GM18519 (cell line): Measurements from ENCODE around the gene SLC3A2.
"Not testable (repeated sequence)": the region's sequence is repeated elsewhere in the genome, so short reads cannot be mapped to it uniquely, and the experiment has no call there.

Source experiments
- ATAC-seq: cut with Tn5 transposase; IDR thresholded peaks from one replicate; pipeline ENCODE4 v1.9.1; 2021; ENCODE audit warnings: mild to moderate bottlenecking, moderate library complexity; ENCODE audit not compliant: unreplicated experiment, low FRiP score

The SLC3A2 gene

GRCh38 chr11:62851807-62852522, 28.7 kb upstream of the SLC3A2 start:
- ATAC-seq: no peak

- no peak for ATAC-seq
These were observed 28.0 kb upstream of the SLC3A2 start for GRCh38 chr11:62852523-62853188.

DNA sequence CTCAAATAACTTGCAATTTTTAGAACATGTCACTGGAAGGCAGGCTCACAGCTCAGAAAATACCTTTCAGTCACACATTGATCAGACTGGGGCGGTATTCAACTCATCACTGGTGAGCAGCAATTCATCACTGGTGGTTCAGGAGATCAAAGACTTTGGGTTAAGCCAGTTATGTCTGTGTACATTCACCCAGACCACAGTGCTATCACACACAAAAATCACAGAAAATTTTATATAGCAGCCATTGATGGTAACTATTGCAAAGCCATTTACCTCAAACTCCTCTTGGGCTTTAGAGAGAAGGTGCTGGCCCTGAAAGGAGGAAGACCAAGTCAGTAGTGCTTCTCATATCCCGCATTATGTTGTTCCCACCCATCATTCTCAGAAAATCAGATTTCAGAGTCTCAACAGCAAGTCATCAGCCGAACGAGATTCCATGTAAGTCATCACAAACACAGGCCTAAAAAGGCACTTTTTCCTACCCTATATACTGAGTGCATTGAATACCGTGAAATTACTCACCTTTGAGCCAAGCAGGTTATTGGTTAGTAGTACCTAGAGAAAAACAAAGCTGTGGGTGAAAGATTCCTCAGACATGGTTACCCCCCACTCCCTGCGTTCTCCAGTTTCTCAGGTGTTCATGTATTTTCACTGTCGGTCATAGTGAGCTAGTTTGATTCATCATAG, 27.3 kb upstream of the SLC3A2 start:
- no peak for ATAC-seq

DNA sequence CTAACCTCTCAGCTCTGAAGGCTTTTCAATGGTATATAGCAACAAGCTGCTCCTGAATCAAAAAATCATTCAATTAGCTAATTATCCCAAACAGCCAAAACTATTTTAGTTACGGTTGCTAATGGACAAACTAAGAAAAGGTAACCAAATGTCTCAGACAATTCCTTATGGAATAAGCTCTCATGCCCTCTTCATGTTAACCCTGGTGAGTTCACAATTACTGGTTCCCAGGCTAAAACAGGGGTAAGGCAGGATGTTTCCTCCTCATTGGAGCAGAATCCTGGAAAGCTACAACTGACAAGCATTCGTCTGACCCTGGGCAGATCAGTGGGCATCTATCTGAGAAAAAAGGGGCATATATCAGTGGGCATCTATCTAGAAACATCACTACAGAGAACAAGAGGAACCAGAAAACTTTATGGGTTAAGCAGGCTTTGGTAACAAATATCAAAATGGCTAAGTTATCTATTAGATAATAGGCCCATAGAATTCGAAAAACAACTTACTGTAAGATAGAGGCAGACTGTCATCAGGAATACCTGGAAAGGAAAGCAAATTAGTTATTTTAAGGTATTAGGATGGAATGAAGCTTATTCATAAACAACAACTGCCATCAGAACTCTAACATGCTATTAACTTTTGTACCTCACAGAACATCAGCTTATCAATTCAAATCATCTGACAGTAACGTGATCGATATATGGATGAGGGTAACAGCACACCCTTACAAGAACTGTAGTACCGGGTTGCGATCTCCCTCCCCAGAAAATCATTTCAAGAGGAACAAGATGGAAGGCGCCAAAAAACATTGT, 26.5 kb upstream of the SLC3A2 start:
- ATAC-seq: no peak

DNA sequence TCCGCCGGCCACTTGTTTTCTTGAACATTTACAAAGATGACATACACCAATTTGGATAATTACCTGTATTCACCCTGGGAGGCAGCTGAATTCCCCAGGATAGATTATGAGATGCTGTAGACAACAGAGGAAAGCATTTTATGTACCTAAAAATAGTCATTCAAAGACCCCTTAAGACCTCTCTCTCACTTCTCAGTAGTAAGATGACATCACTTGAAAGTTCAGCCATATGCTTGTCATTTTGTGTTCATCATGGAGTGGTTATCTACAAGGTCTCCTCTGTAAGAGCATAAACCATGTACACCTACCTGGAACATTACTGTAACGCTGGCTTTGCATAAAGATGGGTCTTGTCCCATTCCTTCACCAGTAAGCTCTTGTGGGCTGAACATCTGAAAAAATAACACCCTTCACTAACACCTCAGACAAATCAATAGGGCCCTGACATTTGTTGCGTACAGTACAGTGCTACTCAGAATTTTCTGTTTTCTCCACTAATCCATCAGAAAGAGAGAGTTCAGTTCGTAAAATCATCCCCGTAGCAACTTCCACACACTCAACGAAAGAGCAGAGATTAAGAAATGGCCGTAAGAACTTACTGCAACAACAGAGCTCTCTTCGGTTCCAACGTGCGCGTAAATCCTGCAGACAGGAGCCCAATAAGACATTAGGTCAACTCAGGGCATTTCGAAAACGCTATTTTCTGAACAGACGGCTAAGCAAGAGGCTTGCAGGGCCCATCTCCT, 25.7 kb upstream of the SLC3A2 start:
- no peak for ATAC-seq

DNA sequence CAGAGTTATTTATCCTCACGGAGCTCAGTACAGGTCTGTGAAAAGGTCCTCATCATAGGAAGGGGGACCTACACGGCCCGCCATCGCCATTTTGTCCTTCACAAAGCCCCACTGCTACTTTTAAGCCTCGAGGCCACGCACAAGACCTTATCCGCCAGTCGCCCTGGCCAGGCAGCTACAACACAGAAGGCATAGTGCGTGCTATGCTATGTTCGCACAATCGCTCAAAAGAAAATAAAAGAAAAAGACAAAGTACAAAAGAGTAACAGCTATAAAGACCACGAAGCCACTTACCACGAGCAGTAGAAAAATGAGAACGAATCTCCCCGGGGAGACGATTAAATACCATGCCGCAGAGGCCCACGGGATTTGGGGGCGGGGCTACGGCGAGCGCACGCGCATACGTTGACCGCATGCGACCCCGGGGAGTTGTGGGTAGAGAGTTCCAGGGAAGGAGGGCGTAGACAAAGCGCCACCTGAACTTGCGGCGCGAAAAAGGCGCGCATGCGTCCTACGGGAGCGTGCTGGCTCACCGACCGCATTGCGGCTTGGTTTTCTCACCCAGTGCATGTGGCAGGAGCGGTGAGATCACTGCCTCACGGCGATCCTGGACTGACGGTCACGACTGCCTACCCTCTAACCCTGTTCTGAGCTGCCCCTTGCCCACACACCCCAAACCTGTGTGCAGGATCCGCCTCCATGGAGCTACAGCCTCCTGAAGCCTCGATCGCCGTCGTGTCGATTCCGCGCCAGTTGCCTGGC, 24.9 kb upstream of the SLC3A2 start:
- peak; percentile 69 for ATAC-seq

DNA sequence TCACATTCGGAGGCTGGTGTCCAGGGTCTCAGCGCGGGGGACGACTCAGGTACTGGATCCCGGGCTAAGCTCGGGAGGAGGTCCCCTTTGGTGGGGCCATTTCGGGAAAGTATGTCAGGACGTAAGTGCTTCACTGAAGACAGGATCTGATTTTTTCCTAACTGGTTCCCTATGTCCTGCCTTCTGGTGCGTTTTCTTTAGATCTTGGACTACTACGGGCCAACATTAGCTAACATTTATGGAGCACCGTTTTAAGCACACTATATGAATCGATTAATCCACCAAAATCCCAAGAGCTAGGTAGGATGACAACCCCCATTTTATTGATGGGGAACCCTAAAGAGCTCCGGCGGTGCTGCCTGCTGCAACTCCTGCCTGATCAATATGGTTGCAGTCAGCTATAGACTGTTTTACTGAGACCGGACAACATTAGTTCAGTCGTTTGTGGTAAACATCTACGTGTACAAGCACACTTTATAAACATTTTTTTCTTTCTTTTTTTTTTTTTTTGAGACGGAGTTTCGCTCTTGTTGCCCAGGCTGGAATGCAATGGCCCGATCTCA, 24.3 kb upstream of the SLC3A2 start:
- ATAC-seq: no peak

DNA sequence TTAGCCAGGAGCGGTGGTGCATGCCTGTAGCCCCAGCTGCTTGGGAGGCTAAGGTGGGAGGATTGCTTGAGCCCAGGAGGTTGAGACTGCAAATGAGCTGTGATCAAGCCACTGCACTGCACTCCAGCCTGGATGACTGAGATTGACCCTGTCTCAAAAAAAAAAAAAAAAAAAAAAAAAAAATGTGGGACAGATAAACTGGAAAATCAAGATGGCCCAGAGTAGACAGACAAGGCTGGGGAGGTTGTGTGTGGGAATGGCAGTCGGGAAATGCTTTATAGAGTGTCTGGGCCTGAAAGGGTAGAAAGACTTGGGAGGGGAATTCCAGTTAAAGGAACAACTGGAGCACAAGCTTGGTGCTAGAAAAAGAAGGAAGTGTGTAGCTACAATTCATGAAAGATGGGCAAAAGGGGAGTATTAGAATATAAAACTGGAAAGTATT, 23.1 kb upstream of the SLC3A2 start:
- no peak for ATAC-seq

- no peak for ATAC-seq
These were observed 22.5 kb upstream of the SLC3A2 start for GRCh38 chr11:62858201-62858600.

GRCh38 chr11:62859281-62859703, 21.4 kb upstream of the SLC3A2 start:
- not testable (repeated sequence) for ATAC-seq

GRCh38 chr11:62860835-62861563, 19.7 kb upstream of the SLC3A2 start:
- ATAC-seq: no peak

DNA sequence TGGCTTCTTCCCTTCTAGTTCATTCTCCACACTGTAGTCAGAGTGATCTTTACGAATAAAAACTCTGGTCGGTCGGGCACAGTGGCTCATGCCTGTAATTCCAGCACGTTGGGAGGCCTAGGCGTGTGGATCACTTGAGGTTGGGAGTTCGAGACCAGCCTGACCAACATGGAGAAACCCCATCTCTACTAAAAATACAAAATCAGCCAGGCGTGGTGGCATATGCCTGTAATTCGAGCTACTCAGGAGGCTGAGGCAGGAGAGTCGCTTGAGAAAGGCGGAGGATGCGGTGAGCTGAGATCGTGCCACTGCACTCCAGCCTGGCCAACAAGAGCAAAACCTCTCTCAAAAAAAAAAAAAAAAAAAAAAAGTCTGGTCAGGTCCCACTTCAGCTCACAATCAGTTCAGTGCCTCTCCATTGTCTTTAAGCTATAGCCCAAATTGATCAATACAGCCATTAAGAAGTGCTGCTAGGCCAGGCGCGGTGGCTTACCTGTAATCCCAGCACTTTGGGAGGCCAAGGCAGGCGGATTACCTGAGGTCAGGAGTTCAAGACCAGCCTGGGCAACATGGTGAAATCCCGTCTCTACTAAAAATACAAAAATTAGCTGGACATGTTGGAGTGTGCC, 19.0 kb upstream of the SLC3A2 start:
- not testable (repeated sequence) for ATAC-seq

DNA sequence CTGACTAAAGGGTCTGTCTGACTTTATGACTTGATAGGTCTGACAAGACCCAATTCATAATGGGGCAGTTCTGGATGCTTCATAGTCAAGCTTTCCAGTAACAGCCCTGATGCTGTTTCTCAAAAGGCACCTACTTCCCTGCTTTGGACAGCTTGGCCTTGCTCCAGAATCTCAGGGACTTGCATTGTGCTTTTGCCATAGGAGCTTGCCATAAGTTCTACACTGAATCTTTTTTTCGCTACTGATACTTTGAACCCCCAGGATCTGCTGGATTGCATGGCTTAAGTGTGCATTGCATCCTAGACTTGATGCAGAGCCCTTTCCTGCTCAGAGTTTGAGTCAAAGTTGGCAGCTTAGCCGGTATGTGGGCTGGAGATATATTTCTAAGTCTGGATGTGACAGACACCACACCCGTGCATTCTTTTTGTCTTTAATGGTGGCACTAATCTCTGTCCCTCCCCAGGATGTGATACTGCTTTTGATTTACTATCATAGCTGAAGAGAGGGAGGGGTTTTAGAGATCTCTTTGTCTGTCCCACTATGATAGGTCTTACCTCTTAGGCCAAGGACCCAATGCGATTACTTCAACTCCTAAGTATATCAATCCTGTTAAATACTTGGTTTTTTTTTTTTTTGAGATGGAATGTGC, 16.9 kb upstream of the SLC3A2 start:
- ATAC-seq: no peak

- no peak for ATAC-seq
These were observed 15.1 kb upstream of the SLC3A2 start for GRCh38 chr11:62865635-62866034.

DNA sequence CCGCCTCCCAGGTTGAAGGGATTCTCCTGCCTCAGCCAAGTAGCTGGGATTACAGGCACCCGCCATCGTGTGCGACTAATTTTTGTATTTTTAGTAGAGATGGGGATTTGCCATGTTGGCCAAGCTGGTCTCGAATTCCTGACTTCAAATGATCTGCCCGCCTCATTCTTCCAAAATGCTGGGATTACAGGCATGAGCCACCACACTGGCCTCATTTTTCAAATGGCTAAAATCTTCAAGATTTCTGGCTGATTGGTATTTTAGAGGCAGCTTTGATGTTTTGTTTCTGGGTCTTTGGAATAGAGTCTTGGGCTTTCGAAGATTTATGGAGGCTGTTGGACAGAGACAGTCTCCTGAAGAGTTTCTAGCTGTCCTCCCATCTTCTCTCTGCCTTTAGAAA, 5.8 kb upstream of the SLC3A2 start:
- ATAC-seq: no peak

- ATAC-seq: no peak
These were observed 4.8 kb upstream of the SLC3A2 start for GRCh38 chr11:62875698-62876478.

DNA sequence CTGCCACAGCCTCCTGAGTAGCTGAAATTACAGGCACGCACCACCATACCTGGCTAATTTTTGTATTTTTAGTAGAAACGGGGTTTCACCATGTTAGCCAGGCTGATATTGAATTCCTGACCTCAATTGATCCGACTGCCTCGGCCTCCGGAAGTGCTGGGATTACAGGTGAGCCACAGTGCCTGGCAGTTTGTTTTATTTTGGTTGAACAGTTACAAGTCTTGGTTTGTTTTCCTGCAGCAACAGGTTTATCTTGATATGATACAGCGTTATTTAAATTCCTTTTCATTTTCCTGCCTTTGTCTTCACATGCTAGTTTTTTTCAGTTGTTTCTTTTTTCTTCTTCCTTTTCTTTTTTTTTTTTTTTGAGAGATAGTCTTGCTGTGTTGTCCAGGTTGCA, 4.0 kb upstream of the SLC3A2 start:
- no peak for ATAC-seq
